GM12878 (cell line): ENCODE measurements around the gene KIF26A. TPM values are rescaled to one million over a fixed set of nuclear protein-coding genes. Genes with fewer than 3 reads are reported as not detected.

ENCODE experiments used
- ATAC-seq: fragments of 200-7000 bp; cut with Tn5 transposase; 3 replicates; pipeline ENCODE4 v1.9.1; 2020; ENCODE audit warnings: mild to moderate bottlenecking, moderate library complexity
- BruUV-seq: library from RNA; stranded (reverse); fragments of 400-500 nt; replicated peaks from 2 replicates; lab custom pipeline; 2021; lab: Mats Ljungman, UMichigan
- CTCF ChIA-PET: fragments of 300-600 bp; sonication (Branson Sonifier 250); formaldehyde crosslinking; extraction: SDS; loops from one replicate; lab custom pipeline; 2021; ENCODE audit warnings: inconsistent platforms; lab: Yijun Ruan, JAX
- POLR2A ChIA-PET: fragments of 350-600 bp; formaldehyde crosslinking; extraction: SDS; loops from one replicate; lab custom pipeline; 2021; ENCODE audit warnings: inconsistent platforms; lab: Charles Lee
- RAD21 ChIA-PET: fragments of 300-600 bp; sonication (Branson Sonifier 250); formaldehyde crosslinking; loops from one replicate; lab custom pipeline; 2023; ENCODE audit warnings: antibody characterized with exemption; ENCODE audit not compliant: unreplicated experiment; lab: Charles Lee
- SMC1A ChIA-PET: fragments of 300-600 bp; sonication (Branson Sonifier 250); formaldehyde crosslinking; loops from one replicate; lab custom pipeline; 2023; ENCODE audit not compliant: unreplicated experiment, uncharacterized antibody; lab: Charles Lee
- DNase-seq: peaks from one replicate; pipeline ENCODE4 v3.0.0-alpha.2; 2011; ENCODE audit warnings: low read depth, low spot score
- FAIRE-seq: peaks from 3 replicates; lab custom pipeline; 2011; peaks lifted over from hg19 to GRCh38; lab: Jason Lieb, UNC
- H2AFZ ChIP-seq: 2 replicates; pipeline ENCODE4 v1.6.0; 2011; ENCODE audit warnings: low read depth, low read length, control low read depth; ENCODE audit not compliant: control insufficient read depth
- H3K27ac ChIP-seq: 2 replicates; pipeline ENCODE4 v1.5.1; 2011; ENCODE audit warnings: control low read depth; ENCODE audit not compliant: control insufficient read depth, insufficient read depth
- H3K27me3 ChIP-seq, 2 experiments: replicated peaks in 1 of 2; 2 replicates each; pipeline versions ENCODE4 v1.6.0 to v1.6.1; 2011; ENCODE audit warnings: low read length in 1 of 2; ENCODE audit not compliant: control insufficient read depth in 2 of 2, insufficient read depth in 2 of 2
- H3K36me3 ChIP-seq, 2 experiments: 2 replicates each; pipeline ENCODE4 v1.5.1; 2011; ENCODE audit warnings: low read length in 1 of 2; ENCODE audit not compliant: control insufficient read depth in 2 of 2, insufficient read depth in 2 of 2
- H3K4me1 ChIP-seq: 2 replicates; pipeline ENCODE4 v1.6.1; 2011; ENCODE audit warnings: mild to moderate bottlenecking, low read length, moderate library complexity, mixed read lengths; ENCODE audit not compliant: control insufficient read depth, insufficient read depth
- H3K4me2 ChIP-seq: 2 replicates; pipeline ENCODE4 v1.6.0; 2011; ENCODE audit warnings: control low read depth; ENCODE audit not compliant: control insufficient read depth, insufficient read depth
- H3K4me3 ChIP-seq: fragments of 200-600 bp; sonication (generic); 2 replicates; pipeline ENCODE4 v1.5.1; 2016
- H3K79me2 ChIP-seq: 2 replicates; pipeline ENCODE4 v1.6.0; 2011; ENCODE audit warnings: low read length; ENCODE audit not compliant: control insufficient read depth, insufficient read depth
- H3K9ac ChIP-seq: 2 replicates; pipeline ENCODE4 v1.8.0; 2011; ENCODE audit warnings: low read length, control low read depth, mixed read lengths; ENCODE audit not compliant: control insufficient read depth, insufficient read depth
- H3K9me3 ChIP-seq: replicated peaks from 3 replicates; pipeline ENCODE4 v1.5.1; 2011; ENCODE audit warnings: mild to moderate bottlenecking, low read length; ENCODE audit not compliant: control insufficient read depth, insufficient read depth
- H4K20me1 ChIP-seq: 2 replicates; pipeline ENCODE4 v1.6.0; 2011; ENCODE audit not compliant: control insufficient read depth, insufficient read depth
- BHLHE40 ChIP-seq, 2 experiments: fragments of 450-650 bp in 1 of 2; IDR thresholded peaks; 2 replicates each; pipeline ENCODE4 v1.6.1; 2011 to 2017; ENCODE audit warnings: low read depth in 2 of 2, borderline replicate concordance in 1 of 2, improper control_type of control experiment in 1 of 2, low read length in 1 of 2, mild to moderate bottlenecking in 1 of 2
- CHD2 ChIP-seq: IDR thresholded peaks from 2 replicates; pipeline ENCODE4 v1.6.1; 2011; ENCODE audit warnings: low read depth, low read length, improper control_type of control experiment, borderline replicate concordance
- CREB1 ChIP-seq: IDR thresholded peaks from 2 replicates; pipeline ENCODE4 v1.6.1; 2012; ENCODE audit warnings: low read depth, mild to moderate bottlenecking, inconsistent platforms
- HDGF ChIP-seq: fragments of 450-650 bp; IDR thresholded peaks from 2 replicates; pipeline ENCODE4 v1.6.1; 2016; ENCODE audit warnings: antibody characterized with exemption
- WGBS: methylation state at CpG from one replicate; pipeline ENCODE4 v1.1.6; 2016; ENCODE audit warnings: low lambda C conversion rate; ENCODE audit not compliant: insufficient replicate concordance, insufficient coverage; ENCODE audit errors: missing lambda C conversion rate; 5-methylcytosine and 5-hydroxymethylcytosine counted together
- in situ Hi-C: fragments of 300-500 bp; cut with MboI; formaldehyde crosslinking; loops from 9 replicates; pipeline ENCODE4 v1.14.3; 2018; ENCODE audit warnings: mixed read lengths
- intact Hi-C: fragments of 100-400 bp; cut with micrococcal nuclease; formaldehyde crosslinking; loops from one replicate; pipeline ENCODE4 v1.14.2; 2022; ENCODE audit not compliant: unreplicated experiment
- polyA plus RNA-seq, 11 experiments: library from polyadenylated mRNA; depleted of rRNA in 4 of 11; unstranded in 6 of 11; stranded (reverse) in 5 of 11; fragments of >200 nt; fragmentation: Nextera tagmentation in 4 of 11; fragmentation: Illumina TruSeq in 1 of 11; extraction: Ambion mirVana in 4 of 11; extraction: Trizol in 1 of 11; gene quantifications; 1 replicate in 1 of 11; 2 replicates in 10 of 11; pipeline versions ENCODE4 v1.2.1 to v1.2.3, GENCODE V29; 2011 to 2016; ENCODE audit warnings: inconsistent platforms in 2 of 11, missing spikeins in 2 of 11, low read depth in 1 of 11
- total RNA-seq, 4 experiments: library from RNA; depleted of rRNA in 3 of 4; stranded (reverse); fragments of >200 nt in 3 of 4; fragmentation: Illumina TruSeq in 1 of 4; extraction: Trizol in 1 of 4; gene quantifications; 2 replicates each; pipeline versions ENCODE4 v1.2.1 to v1.2.3, GENCODE V29; 2013 to 2021

KIF26A gene
- total and polyA plus RNA-seq, 10 of the 15 experiments (the other 5 are each of a cell fraction or from before 2014, with no cell fraction given): 0.05 TPM; not detected in 9

DNA sequence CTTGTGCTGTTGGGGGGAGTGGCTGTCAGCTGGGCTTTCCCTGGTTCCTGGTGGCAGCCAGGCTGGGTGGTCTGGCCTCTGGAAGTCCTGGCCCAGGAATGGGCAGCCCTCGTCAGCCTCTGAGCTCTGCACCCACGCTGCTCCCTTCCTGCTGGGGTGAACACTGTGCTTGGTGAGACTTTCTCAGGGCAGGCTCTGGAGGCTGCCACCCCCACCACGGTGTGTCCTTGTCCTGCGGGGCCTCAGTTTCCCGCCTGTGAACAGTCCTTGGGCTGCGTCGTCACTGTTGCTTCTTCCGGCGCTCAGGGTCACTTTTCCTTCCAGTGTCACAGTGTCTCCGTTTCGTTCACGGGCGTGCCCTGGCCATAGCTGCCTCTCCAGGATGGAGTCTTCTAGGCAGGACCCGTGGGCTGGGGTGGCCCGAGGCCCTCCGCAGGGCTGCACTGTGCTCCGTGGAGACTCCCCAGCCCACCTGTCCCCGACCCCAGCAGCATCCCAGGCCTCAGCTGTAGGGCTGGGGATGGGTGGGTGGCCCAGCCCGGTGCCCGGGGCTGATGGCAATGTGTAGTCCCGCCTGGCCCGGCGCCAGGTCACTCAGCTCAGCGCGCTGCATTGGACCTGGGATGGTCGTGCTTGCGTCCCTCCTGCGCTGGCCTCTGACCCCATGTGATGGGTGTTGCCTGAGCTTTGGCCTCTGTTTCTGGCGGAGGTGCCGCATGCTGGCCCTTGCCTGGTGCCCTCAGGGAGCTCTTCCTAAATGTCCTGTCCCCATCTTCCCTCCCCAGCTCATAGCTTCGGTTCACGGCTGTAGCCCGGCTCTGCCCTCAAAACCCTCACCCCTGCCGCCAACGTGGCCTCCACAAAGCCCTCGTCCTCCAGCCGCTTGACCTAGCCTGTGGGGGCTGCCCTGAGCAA is 6.8 kb downstream of the KIF26A start:
- no peak overlapping the region for H2AFZ ChIP-seq
- FAIRE-seq (no peak), DNase-seq (no peak), ATAC-seq (no peak)
- H3K27me3 ChIP-seq: peaks cover 0 to 1% of the 10 kb centered on the region in 2 experiments; a peak in 1 of 4 replicates
- H3K9ac ChIP-seq: no peak overlapping the region
- intact Hi-C loops: no loop called here
- 37% methylated on average over 34 of the region's 37 CpGs for WGBS
- ChIA-PET CTCF (interaction anchor here (1.0 kb wide), 1 partner anchor 69 kb away, joined by 4 read pairs; no protein-coding TSS in a partner anchor), POLR2A (interaction anchor here (0.6 kb wide), 1 partner anchor 365 kb away, joined by 4 read pairs; no protein-coding TSS in a partner anchor), RAD21 (interaction anchor here (0.5 kb wide), 1 partner anchor 423 kb away, joined by 3 read pairs; no protein-coding TSS in a partner anchor), SMC1A (no interaction called here)
- H3K4me3 ChIP-seq: no peak overlapping the region
- H3K27ac ChIP-seq: no peak overlapping the region
- no peaks in the 10 kb centered on the region for H4K20me1 ChIP-seq
- no peaks in the 10 kb centered on the region for H3K4me1 ChIP-seq
- in situ Hi-C loops: loop anchor here (5.0 kb wide), 1 partner anchor 417 kb away; no protein-coding TSS in a partner anchor
- TF ChIP-seq CREB1 (no peak), BHLHE40 (IDR thresholded peaks at IDR 0.05; ENCODE audit: borderline replicate concordance in 1 of 2, low read depth in 2 of 2, low read length in 1 of 2) (no peak)
- no peaks in the 10 kb centered on the region for H3K79me2 ChIP-seq
- H3K36me3 ChIP-seq: no peaks in the 10 kb centered on the region
- H3K9me3 ChIP-seq: no peaks in the 10 kb centered on the region
- BruUV-seq: no TSS peak
- H3K4me2 ChIP-seq: no peak overlapping the region

GRCh38 chr14:104145826-104146601 is 7.6 kb downstream of the KIF26A start:
- no peak for TF ChIP-seq CHD2
- no peak for TF ChIP-seq HDGF
- Histone ChIP-seq H3K4me3 (no peak overlapping the region), H2AFZ (no peak overlapping the region), H3K27me3 (peaks cover 0 to 1% of the 10 kb centered on the region in 2 experiments; a peak in 1 of 4 replicates), H3K36me3 (no peaks in the 10 kb centered on the region), H3K79me2 (no peaks in the 10 kb centered on the region), H3K9me3 (no peaks in the 10 kb centered on the region), H3K9ac (no peak overlapping the region), H3K27ac (no peak overlapping the region), H3K4me1 (no peaks in the 10 kb centered on the region), H4K20me1 (no peaks in the 10 kb centered on the region), H3K4me2 (no peak overlapping the region)
- DNase-seq: no peak
- in situ Hi-C loops: no loop called here
- SMC1A ChIA-PET: no interaction called here
- no peak for FAIRE-seq
- POLR2A ChIA-PET: interaction anchor here (0.6 kb wide), 1 partner anchor 366 kb away, joined by 4 read pairs; no protein-coding TSS in a partner anchor
- CTCF ChIA-PET: interaction anchor here (0.7 kb wide), 1 partner anchor 153 kb away, joined by 3 read pairs; no protein-coding TSS in a partner anchor
- intact Hi-C loops: no loop called here
- ATAC-seq: no peak
- 32% methylated on average over 15 of the region's 15 CpGs for WGBS
- no TSS peak for BruUV-seq
- RAD21 ChIA-PET: no interaction called here
